Activated gamma-delta T cell (primary cell): ENCODE data around the gene CCDC71.

Experiments
- DNase-seq: peaks from one replicate; lab custom pipeline; 2025; lab: John Stamatoyannopoulos, UW
- total RNA-seq, 2 donors: gene quantifications; one replicate each; lab custom pipeline; 2026; lab: John Stamatoyannopoulos, UW

The CCDC71 gene
- 24.1 to 24.8 reads per million in 2 donors for total RNA-seq

- peak; percentile 49 for DNase-seq
These were observed at the start of gene CCDC71 for GRCh38 chr3:49165771-49166751. Gene CCDC71 (minus strand): TSS chr3:49166331. CDS start chr3:49164208, 2,123 bp downstream.

GRCh38 chr3:49213998-49214397 is 47.9 kb upstream of the CCDC71 start:
- DNase-seq, result no peak

DNA sequence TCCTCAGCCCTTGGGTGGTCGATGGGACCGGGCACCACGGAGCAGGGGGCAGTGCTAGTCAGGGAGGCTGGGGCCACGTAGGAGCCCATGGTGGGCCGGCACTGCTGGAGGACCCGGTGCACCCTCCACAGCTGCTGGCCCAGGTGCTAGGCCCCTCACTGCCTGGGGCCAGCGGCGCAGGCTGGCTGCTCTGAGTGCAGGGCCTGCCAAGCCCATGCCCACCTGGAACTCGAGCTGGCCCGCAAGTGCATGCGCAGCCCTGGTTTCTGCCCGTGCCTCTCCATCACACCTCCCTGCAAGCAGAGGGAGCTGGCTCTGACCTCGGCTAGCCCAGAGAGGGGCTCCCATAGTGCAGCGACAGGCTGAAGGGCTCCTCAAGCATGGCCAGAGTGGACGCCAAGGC is 47.4 kb upstream of the CCDC71 start:
- DNase-seq, result no peak

DNA sequence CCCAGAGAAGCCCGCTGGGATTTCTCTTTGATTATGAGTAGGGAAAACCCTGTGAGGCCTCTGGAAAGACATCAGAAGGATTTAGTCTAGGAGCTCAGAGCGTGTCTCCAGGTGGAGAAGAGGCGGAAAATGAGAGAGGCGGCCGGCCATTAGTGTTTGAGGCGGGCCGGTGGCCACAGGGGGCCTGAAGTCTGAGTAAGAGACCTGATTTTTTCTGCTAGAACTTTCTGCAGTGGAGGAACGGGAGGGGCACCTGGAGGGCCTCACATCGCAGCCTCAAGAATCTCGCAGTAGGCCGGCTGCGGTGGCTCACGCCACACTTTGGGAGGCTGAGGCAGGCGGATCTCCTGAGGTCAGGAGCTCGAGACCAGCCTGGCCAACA is 33.8 kb upstream of the CCDC71 start:
- DNase-seq, result no peak

DNA sequence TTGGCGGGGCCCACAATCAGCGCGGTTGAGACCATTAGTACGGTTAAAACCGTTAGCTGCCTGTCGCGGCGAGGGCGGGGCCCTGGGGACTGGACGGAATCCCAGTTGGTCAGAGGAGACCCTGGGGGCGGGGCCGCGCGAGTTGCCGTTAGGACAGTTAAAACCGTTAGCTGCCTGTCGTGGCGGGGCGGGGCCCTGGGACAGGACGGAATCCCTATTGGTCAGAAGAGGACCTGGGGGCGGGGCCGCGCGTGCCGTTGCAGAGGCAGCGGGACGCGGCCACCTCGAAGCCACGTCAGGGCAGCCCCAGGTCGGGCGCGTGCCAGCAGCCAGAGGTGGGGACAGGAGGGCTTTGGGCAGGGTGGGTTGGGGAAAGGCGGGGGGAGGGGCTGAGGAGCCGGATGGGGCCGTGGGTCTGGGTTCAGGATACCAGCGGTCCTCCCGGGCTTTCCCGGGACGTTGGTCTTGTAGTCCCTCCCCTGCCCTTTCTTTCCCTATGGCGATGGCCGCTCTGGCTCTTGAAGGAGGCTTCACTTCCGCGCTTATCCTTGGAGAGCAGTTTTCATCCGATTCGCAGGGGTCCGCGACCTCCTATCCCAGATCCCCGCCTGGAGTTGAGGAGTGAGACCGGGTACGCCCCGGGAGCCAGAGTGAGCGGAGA is 33.2 kb upstream of the CCDC71 start:
- DNase-seq, result no peak

GRCh38 chr3:49198611-49199230 is 32.6 kb upstream of the CCDC71 start:
- no peak for DNase-seq

DNA sequence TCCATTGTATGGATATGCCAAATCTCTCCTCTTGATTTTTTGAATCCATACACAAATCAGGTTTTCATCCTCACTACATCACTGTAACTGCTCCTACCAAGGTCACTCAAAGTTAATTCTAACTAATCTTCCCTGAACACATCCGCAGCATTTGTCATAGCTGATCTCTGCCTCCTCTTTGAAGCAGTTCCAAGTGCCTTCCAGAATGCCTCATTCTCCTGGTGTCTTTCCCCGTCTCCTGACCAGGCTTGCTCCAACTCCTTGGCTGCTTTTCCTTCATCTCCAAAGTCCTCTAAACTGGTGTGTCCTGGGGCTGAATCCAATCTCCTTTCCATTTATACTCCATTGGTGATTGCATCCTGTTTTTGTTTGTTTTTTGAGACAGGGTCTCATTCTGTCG is 32.0 kb upstream of the CCDC71 start:
- DNase-seq, result no peak

DNA sequence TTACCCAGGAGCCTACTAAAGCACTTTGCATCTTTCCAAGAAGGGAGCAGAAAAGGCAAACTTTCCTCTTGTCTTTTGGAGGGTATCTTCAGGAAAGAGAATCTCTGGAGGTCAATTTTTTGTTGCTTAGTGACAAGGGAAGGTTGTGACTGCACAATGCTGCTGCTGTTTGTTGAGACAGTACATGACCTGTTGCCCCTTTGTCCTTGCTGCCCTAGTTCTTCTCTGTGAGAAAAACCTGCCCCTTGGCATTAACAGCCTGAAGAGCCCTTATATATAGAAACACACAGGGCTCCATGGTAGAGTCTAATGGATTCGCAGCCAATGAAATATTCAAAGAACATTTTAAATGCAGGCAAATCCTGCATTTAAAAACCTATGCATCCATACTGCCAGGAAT is 25.6 kb upstream of the CCDC71 start:
- no peak for DNase-seq

- no peak for DNase-seq
These were observed 17.7 kb upstream of the CCDC71 start for GRCh38 chr3:49183873-49184272.

DNA sequence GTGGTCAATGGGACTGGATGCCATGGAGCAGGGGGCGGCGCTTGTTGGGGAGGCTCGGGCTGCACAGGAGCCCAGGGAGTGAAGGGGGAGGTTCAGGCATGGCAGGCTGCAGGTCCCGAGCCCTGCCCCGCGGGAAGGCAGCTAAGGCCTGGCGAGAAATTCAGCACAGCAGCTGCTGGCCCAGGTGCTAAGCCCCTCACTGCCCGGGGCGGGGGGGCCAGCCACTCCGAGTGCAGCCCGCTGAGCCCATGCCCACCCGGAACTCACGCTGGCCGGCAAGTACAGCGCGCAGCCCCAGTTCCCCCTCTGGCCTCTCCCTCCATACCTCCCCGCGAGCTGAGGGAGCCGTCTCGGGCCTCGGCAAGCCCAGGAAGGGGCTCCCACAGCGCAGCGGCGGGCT is 16.6 kb upstream of the CCDC71 start:
- no peak for DNase-seq

- no peak for DNase-seq
These were observed 15.2 kb upstream of the CCDC71 start for GRCh38 chr3:49181351-49181750.

DNA sequence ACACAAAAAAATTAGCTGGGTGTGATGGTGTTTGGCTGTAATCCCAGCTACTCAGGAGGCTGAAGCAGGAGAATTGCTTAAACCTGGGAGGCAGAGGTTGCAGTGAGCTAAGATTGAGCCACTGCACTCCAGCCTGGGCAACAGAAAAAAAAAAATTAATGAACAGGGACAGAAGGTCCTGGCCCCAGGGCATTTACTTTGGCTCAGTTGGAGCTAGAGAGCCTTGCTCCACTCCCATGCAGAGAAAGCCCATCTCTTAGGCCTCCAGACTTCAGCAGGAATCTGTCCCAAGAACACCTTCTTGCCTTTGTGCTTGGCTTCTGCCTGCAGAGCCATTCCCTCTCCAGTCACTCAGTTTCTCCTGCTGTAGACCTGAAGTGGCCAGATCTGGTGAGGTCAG is 14.0 kb upstream of the CCDC71 start:
- no peak for DNase-seq

- DNase-seq, result no peak
These were observed 10.9 kb upstream of the CCDC71 start for GRCh38 chr3:49177073-49177472.

GRCh38 chr3:49175530-49175929 is 9.4 kb upstream of the CCDC71 start:
- DNase-seq, result no peak

GRCh38 chr3:49174397-49174985 is 8.4 kb upstream of the CCDC71 start:
- DNase-seq, result no peak

GRCh38 chr3:49173792-49174170 is 7.7 kb upstream of the CCDC71 start:
- no peak for DNase-seq

DNA sequence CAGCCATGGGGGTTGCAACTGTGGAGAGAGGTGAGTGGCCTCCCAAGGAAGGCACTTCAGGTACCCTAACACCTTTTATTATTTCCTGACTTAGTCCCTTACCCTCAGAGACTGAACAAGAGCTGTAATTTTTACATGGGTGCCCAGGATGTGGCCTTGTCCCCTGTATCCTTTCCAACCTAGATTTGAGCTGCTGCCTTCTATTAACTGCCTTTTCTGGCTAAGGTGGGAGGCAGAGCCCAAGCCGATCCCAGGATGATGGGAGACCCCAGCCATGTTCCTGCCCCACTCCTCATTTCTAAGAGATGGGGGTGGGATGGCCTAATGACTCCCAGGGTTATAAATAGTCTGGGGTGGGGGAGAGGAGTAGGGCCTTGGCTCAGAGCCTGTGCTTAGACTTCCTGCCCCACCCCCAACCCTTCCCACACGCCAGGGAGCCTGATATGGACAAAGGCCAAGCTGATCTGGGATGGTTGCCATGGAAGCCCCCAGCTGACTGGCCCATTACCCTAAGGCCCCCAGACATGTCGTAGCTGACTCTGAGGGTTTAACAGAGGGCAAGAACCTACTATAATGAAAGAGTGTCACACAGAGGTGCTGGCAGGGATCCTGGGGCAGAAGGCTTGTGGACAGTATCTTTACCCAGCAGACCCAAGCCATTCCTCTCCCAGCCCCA is 7.1 kb upstream of the CCDC71 start:
- no peak for DNase-seq

GRCh38 chr3:49172551-49173041 is 6.5 kb upstream of the CCDC71 start:
- DNase-seq, result no peak

- DNase-seq, result no peak
These were observed 5.8 kb upstream of the CCDC71 start for GRCh38 chr3:49171775-49172500.

DNA sequence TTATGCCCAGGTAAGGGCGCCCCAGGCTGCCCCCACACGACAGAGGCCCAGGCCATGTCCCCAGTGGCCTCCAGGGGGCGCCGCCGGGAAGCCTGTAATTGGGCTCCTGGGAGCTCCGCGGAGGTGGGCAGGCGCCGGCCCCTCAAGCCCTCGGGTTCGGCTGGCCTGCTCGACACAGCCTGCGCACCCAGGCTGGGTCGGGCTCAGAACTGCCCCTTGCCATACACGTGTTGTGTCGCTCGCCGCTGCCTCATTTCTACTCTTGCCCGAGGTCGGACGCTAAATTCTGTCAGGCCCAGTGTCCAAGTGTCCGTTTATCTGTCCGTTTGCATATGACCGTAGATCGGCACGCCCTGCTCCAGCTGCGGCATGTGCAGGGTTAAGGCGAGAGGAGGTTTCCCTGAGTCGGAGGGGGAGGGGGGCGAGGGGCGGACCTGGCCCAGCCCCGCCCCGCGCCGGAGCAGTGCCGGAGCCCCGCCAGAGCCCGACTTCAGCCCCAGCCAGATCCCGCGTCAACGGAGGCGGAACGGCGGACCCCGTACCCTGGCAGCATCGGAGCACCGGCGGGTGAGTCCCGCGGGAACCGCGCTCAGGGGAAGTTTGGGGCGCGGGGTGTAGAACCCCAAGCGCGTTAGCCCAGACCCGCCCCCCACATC is 5.1 kb upstream of the CCDC71 start, which contains the start of gene KLHDC8B:
Gene KLHDC8B, plus strand, starts transcription at position 480 of the 656 bp plus-strand sequence. CDS start 1,172 bp downstream, outside the sequence.
- DNase-seq, result peak; percentile 65
